Activated CD4-positive, alpha-beta T cell treated with anti-CD3 and anti-CD28 coated beads, Interleukin-2, amount 50 U/mL, for 48 hours (primary cell): ENCODE measurements around the gene CFAP53.
"Not testable (repeated sequence)": the region's sequence is repeated elsewhere in the genome, so short reads cannot be mapped to it uniquely, and the experiment has no call there.

Experiments used
- DNase-seq, 2 experiments: peaks; one replicate each; pipeline ENCODE4 v3.0.0-alpha.2; 2020

CFAP53 gene, protein sequence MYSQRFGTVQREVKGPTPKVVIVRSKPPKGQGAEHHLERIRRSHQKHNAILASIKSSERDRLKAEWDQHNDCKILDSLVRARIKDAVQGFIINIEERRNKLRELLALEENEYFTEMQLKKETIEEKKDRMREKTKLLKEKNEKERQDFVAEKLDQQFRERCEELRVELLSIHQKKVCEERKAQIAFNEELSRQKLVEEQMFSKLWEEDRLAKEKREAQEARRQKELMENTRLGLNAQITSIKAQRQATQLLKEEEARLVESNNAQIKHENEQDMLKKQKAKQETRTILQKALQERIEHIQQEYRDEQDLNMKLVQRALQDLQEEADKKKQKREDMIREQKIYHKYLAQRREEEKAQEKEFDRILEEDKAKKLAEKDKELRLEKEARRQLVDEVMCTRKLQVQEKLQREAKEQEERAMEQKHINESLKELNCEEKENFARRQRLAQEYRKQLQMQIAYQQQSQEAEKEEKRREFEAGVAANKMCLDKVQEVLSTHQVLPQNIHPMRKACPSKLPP

DNA sequence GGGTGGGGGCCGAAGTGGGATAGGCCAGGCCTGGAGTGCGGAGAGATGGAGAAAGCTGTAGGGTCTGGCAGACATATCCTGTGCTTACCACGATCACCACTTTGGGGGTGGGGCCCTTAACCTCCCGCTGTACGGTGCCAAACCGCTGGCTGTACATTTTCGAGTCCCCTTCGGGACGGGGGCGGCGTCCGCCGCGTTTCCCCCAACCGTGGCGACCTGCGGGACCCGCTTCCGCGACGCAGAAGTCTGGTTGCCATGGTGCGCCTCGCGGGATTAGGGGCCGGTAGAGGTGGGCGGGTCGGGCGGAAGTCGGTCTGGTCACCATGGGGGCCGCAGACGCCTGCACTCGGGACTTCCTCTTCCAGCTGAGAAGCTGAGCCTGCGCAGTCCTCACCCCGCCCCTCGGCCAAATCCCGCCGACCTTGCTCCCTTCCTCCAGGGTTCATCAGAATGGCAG, at the start of gene CFAP53:
CFAP53 (minus strand) TSS at position 248 of the 457 bp plus-strand sequence; CDS start at position 157, 91 bp downstream.
- peak; percentile 88 to 91 for DNase-seq

- no peak for DNase-seq
Measured at GRCh38 chr18:50315100-50315871, 49.0 kb upstream of the CFAP53 start.

DNA sequence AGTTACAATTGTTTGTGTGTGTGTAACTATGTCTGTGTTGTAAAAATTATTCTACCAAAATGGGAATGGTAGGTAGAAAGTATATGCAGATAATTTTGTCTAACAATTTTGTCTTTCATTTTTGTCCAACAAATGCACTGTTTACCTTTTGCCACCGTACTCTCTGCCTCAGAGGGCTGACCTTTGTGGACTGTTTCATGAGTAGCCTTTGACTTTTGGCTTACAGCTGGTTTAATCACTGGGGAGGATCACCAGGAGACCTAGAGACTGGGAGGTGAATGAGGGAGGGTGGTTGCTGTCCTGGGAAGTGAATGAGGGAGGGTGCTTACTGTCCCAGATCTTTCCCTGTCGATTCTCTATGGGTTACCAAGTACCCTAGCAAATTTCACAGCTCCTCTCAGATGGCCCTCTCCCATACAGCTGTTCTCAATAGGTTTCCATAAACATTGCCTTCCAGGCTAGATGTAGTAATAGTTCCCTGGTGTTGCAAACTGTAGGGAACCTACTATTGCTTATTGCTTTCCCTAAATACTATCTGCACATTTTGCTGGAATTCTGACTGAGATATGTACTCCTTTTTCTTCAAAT, 47.7 kb upstream of the CFAP53 start:
- DNase-seq = no peak

DNA sequence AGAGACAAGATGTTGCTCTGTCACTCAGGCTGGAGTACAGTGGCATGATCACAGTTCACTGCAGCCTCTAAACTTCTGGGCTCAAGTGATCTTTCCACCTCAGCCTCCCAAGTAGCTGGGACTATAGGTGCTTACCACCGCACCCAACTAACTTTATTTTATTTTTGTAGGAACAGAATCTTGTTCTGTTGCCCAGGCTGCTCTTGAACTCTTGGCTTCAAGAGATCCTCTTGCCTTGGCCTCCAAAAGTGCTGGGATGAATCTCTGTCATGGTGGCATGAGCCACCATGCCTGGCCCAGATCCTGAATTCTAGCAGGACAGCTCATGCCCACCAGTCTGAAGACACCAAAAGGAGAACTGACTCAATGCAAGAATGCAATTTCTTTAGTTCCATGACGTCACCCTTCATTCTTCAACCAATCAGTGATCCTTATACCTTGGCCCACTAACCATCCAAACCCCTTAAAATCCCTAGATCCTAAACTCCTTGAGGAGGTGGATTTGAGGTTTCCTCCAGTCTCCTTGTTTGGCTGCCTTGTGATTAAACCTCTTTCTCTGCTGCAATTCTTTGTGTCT, 46.8 kb upstream of the CFAP53 start:
- no peak for DNase-seq

DNA sequence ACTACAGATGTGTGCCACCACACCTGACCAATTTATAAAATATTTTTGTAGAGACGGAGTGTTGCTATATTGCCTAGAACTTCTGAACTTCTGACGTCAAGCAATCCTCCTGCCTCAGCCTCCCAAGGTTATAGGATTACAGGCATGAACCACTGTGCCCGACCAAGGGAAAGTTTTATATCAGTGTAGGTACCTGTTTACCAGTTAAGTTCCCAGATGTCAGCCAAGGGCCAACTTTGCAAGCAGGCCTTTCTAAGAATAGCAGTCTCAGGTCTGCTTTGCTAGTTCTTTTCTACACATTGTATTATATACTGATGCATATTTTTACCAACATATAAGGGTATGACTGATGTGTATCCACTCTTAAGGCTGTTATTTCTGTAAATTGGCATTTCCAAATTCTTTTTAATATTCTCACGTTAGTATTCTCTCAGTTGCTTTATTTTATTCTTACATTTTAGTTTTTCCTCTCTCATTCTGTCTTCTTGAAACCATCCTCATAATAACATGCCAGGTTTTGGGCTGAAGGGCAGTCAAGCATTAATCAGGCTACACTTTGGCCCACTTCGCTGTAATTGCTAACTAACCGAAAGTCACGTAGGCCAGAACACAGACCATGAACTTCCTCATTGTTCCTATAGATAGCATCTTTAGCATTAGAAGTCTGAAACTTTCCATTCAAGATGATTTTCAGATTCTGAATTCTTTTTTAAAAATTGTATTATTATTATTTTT, 46.2 kb upstream of the CFAP53 start:
- DNase-seq = no peak

GRCh38 chr18:50311650-50312049, 45.4 kb upstream of the CFAP53 start:
- DNase-seq = no peak

- DNase-seq = no peak
Measured at GRCh38 chr18:50310080-50310479, 43.8 kb upstream of the CFAP53 start.

GRCh38 chr18:50308851-50309250, 42.6 kb upstream of the CFAP53 start:
- not testable (repeated sequence) for DNase-seq

- peak; percentile 91 to 95 for DNase-seq
Measured at GRCh38 chr18:50307738-50308470, 41.6 kb upstream of the CFAP53 start.

GRCh38 chr18:50307400-50307737, 41.1 kb upstream of the CFAP53 start:
- DNase-seq = no peak

GRCh38 chr18:50306944-50307343, 40.6 kb upstream of the CFAP53 start:
- DNase-seq = no peak

DNA sequence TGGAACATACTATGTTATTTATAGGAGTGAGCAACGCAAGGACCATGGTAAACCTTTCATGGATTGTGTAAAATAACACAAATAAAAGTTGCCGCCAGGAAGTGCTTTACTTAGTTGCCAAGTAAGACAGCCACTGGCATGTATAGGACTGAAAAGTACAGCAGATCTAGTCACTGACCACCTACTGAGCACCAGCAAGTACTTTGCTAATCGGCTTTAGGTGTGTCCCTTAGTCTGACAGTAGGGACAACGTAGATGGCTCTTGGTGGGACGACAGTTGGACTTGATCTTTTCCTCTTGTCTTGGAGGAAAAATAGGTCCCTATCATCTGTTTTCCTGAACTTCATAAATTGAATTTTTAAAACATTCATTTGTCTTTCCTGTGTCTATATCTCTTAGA, 34.8 kb upstream of the CFAP53 start:
- no peak for DNase-seq

DNA sequence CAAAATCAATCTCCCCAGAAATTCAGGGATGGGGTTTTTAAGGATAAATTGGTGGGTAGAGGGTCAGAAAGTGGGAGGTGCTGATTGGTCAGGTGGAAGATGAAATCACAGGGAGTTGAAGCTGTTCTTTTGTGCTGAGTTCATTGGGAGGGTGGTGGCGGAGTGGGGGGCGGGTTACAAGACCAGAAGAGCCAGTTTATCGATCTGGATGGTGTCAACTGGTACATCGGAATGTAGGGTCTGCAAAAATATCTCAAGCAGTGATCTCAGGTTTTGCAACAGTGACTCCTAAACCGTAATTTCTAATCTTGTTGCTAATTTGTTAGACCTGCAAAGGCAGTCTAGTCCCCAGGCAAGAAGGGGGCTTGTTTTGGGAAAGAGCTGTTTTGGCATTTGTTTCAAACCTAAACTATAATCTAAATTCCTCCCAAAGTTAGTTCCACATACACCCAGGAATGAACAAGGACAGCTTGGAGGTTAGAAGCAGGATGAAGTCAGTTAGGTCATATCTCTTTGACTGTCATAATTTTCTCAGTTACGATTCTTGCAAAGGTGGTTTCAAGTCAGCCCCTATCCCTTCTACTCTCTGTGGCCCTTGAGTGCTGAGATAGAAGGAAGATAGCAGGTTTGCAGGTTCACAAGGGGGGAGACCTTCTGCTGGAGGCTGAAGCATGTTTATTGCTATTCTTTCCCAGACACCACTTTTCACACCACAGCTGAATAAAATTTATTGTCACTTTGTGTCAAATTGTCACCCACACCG, 33.5 kb upstream of the CFAP53 start:
- DNase-seq = no peak

DNA sequence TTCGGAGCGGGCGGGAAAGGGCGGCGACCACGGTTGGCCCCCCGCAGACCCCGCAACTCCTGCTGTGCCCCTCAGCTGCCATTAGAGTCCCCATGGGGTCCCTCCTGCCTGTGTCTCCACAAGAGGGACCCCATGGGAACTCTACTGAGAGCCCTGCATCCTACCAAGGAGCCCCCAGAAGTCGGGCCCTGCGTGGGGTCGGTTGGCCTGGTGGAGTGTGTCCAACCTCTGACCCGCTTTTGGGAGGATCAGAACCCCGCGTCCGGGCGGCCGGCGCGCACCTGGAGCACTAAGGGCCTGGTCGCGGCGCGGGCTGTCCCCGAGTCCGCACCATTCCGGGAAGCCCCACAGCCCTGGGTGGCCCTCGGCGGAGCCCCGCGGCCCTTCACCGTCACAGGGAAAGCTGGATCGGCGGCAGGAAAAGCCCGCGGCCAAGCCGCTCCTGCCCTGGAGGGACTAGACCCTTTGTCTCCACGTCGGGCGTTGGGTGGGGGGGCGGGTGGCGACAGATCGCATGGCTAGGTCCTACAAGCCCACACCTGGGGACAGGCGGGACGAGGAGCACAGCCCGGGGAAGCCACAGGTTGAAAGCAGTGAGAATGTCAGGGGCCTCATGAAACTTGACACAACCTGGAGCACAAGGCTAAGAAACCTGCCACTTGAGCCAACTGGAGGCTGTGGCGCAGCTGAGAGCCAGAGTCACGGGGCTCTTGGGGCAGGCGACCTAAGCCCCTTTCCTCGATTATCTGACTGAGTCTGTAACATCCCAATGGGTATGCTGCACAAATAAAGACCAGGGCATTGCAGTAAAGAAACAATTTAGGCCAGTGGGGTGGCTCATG, 32.4 kb upstream of the CFAP53 start:
- DNase-seq = no peak

GRCh38 chr18:50297621-50298442, 31.5 kb upstream of the CFAP53 start:
- DNase-seq = peak; percentile 78 to 80

DNA sequence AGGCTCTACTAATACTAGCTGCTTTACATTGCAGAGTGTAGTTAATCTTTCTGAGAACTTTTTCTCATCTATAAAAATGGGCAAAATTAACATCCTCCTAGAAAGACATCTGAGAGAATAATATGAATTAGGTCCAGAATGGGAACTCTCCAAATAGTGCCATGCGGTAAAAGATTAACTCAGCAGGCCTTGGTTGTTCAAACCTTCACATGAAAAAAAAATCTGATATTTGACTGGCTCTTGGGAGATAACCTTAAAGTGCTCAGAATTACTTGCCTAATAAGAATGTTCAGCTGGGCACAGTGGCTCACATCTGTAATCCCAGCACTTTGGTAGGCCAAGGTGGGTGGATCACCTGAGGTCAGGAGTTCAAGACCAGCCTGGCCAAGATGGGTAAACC, 26.7 kb upstream of the CFAP53 start:
- no peak for DNase-seq

- no peak for DNase-seq
Measured at GRCh38 chr18:50289108-50289443, 22.8 kb upstream of the CFAP53 start.

DNA sequence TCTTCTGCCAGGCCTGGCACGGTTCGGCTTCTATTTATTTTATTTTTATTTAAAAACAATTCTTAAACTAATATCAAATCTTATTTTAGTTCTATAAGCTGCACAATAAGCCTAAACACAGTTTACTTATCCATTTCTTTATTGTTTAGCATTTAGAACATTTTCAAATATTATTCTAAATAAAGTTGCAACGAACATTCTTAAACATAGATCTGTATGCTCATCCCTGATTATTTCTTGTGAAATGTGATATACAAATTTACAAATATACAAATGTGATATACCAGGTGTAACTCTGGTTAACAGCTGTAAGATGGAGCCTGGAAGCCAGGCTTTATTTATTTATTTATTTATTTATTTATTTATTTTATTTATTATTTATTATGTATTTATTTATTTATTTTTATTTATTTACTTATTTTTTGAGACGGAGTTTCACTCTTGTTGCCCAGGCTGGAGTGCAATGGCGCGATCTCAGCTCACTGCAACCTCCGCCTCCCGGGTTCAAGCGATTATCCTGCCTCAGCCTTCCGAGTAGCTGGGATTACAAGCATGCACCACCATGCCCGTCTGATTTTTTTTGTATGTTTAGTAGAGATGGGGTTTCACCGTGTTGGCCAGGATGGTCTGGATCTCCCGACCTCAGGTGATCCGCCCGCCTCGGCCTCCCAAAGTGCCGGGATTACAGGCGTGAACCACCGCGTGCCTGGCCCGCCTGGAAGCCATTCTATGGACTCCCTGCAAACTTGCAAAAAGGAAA, 22.2 kb upstream of the CFAP53 start:
- DNase-seq = not testable (repeated sequence)
